GM12878 (cell line): Measurements from ENCODE around the gene SF1. TPM values are rescaled to one million over a fixed set of nuclear protein-coding genes. Genes with fewer than 3 reads are reported as not detected.

Experiments used
- BHLHE40 ChIP-seq, 2 experiments: fragments of 450-650 bp in 1 of 2; IDR thresholded peaks; 2 replicates each; pipeline ENCODE4 v1.6.1; 2011 to 2017; ENCODE audit warnings: low read depth in 2 of 2, borderline replicate concordance in 1 of 2, improper control_type of control experiment in 1 of 2, low read length in 1 of 2, mild to moderate bottlenecking in 1 of 2
- DPF2 ChIP-seq: fragments of 450-650 bp; IDR thresholded peaks from 2 replicates; pipeline ENCODE4 v1.6.1; 2017; ENCODE audit warnings: mild to moderate bottlenecking
- ESRRA ChIP-seq: IDR thresholded peaks from 2 replicates; pipeline ENCODE4 v1.6.1; 2012; ENCODE audit warnings: mild to moderate bottlenecking, low read length, improper control_type of control experiment
- FOS ChIP-seq: IDR thresholded peaks from 3 replicates; pipeline ENCODE4 v1.6.1; 2011; ENCODE audit warnings: borderline replicate concordance; ENCODE audit not compliant: insufficient read length; ENCODE audit errors: extremely low read depth
- LARP7 ChIP-seq: fragments of 450-650 bp; IDR thresholded peaks from 2 replicates; pipeline ENCODE4 v1.6.1; 2017; ENCODE audit warnings: mild to moderate bottlenecking
- NR2C1 ChIP-seq: fragments of 450-650 bp; IDR thresholded peaks from 2 replicates; pipeline ENCODE4 v1.6.1; 2017; ENCODE audit warnings: antibody characterized with exemption, mild to moderate bottlenecking, moderate library complexity
- POLR2A ChIP-seq: IDR thresholded peaks from 2 replicates; pipeline ENCODE4 v1.6.1; 2011; ENCODE audit warnings: low read depth, mild to moderate bottlenecking, low read length
- POLR2AphosphoS2 ChIP-seq: IDR thresholded peaks from 2 replicates; pipeline ENCODE4 v1.6.1; 2011; ENCODE audit warnings: low read depth, mild to moderate bottlenecking, low read length, improper control_type of control experiment, moderate library complexity
- RAD51 ChIP-seq: fragments of 450-650 bp; IDR thresholded peaks from 2 replicates; pipeline ENCODE4 v1.6.1; 2016; ENCODE audit warnings: moderate library complexity, mild to moderate bottlenecking, inconsistent platforms
- RB1 ChIP-seq: fragments of 450-650 bp; formaldehyde crosslinking; IDR thresholded peaks from 2 replicates; pipeline ENCODE4 v1.6.1; 2017; ENCODE audit warnings: mild to moderate bottlenecking, borderline replicate concordance
- SMC3 ChIP-seq: IDR thresholded peaks from 2 replicates; pipeline ENCODE4 v1.6.1; 2011; ENCODE audit warnings: low read length, improper control_type of control experiment, borderline replicate concordance
- SP1 ChIP-seq: IDR thresholded peaks from one replicate; pipeline ENCODE4 v1.6.1; 2011; ENCODE audit warnings: low read depth, low read length
- TAF1 ChIP-seq: IDR thresholded peaks from 2 replicates; pipeline ENCODE4 v1.6.1; 2011; ENCODE audit warnings: mild to moderate bottlenecking, low read depth, low read length, borderline replicate concordance
- YBX1 ChIP-seq: fragments of 450-650 bp; IDR thresholded peaks from 2 replicates; pipeline ENCODE4 v1.6.1; 2016; ENCODE audit warnings: antibody characterized with exemption
- ZNF217 ChIP-seq: fragments of 450-650 bp; IDR thresholded peaks from 2 replicates; pipeline ENCODE4 v1.6.1; 2017; ENCODE audit warnings: antibody characterized with exemption, mild to moderate bottlenecking
- polyA plus RNA-seq, 11 experiments: library from polyadenylated mRNA; depleted of rRNA in 4 of 11; unstranded in 6 of 11; stranded (reverse) in 5 of 11; fragments of >200 nt; fragmentation: Nextera tagmentation in 4 of 11; fragmentation: Illumina TruSeq in 1 of 11; extraction: Ambion mirVana in 4 of 11; extraction: Trizol in 1 of 11; gene quantifications; 1 replicate in 1 of 11; 2 replicates in 10 of 11; pipeline versions ENCODE4 v1.2.1 to v1.2.3, GENCODE V29; 2011 to 2016; ENCODE audit warnings: inconsistent platforms in 2 of 11, missing spikeins in 2 of 11, low read depth in 1 of 11
- total RNA-seq, 4 experiments: library from RNA; depleted of rRNA in 3 of 4; stranded (reverse); fragments of >200 nt in 3 of 4; fragmentation: Illumina TruSeq in 1 of 4; extraction: Trizol in 1 of 4; gene quantifications; 2 replicates each; pipeline versions ENCODE4 v1.2.1 to v1.2.3, GENCODE V29; 2013 to 2021
- TF ChIP-seq, protein P1 (sequence below): fragments of 450-650 bp; IDR thresholded peaks from 2 replicates; pipeline ENCODE4 v1.6.1; 2017; ENCODE audit warnings: mild to moderate bottlenecking, moderate library complexity
- TF ChIP-seq, protein P2 (sequence below): IDR thresholded peaks from 2 replicates; pipeline ENCODE4 v1.6.1; 2012; ENCODE audit warnings: low read length, inconsistent platforms
- TF ChIP-seq, protein P3 (sequence below): fragments of 450-650 bp; IDR thresholded peaks from 2 replicates; pipeline ENCODE4 v1.6.1; 2016; ENCODE audit warnings: mild to moderate bottlenecking
- TF ChIP-seq, protein P4 (sequence below): fragments of 450-650 bp; IDR thresholded peaks from 2 replicates; pipeline ENCODE4 v1.6.1; 2017; ENCODE audit warnings: low read depth, mild to moderate bottlenecking, moderate library complexity
- TF ChIP-seq, protein P5 (sequence below): IDR thresholded peaks from 2 replicates; pipeline ENCODE4 v1.6.1; 2012; ENCODE audit warnings: low read depth, low read length, improper control_type of control experiment
- TF ChIP-seq, protein P6 (sequence below): IDR thresholded peaks from 2 replicates; pipeline ENCODE4 v1.6.1; 2011; ENCODE audit warnings: low read depth, mild to moderate bottlenecking, low read length, moderate library complexity, borderline replicate concordance; ENCODE audit errors: extremely low read depth

SF1 gene
- total and polyA plus RNA-seq, 10 of the 15 experiments (the other 5 are each of a cell fraction or from before 2014, with no cell fraction given) = 13.6 to 337 (median 103) TPM

DNA sequence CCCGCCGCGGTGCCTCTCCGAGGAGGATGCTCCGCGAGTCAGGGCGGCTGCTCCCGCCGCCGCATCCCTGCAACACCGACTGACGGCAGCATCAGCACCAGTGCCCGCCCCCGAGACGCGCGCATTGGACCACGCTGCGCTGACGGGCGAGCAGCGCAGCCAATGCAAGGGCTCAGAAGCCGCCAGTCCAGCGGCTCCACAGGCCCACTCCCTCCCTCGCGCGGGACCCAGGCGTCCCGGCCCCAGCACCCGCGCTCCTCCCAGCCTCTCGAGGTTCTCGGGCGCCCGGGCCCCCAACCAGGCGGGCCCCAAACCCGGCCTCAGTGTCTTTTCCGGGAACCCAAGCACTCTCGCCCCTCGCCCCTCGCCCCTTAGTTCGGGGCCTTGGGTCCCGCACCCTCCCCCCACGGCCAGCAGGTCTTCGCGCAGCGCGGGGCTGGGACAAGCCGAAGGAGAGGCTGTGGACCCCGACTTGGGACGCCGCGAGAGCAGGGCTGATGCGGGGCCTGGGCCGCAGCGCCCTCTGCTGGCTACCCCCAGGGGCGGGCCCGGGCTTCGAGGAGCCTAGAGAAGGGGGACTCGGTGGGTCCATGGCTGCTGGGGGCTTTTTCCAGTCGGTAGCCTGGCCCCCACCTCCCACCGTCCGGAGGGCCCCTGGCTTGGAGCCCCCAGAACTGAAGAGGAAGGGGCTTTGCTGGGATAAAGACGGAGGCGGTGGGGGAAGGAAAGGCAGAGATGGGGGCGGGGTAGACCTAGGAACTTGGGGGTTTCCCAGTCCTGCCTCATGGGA, 55.0 kb downstream of the SF1 start, which contains the start of gene NRXN2 (continued):
- TF ChIP-seq, protein P1, sequence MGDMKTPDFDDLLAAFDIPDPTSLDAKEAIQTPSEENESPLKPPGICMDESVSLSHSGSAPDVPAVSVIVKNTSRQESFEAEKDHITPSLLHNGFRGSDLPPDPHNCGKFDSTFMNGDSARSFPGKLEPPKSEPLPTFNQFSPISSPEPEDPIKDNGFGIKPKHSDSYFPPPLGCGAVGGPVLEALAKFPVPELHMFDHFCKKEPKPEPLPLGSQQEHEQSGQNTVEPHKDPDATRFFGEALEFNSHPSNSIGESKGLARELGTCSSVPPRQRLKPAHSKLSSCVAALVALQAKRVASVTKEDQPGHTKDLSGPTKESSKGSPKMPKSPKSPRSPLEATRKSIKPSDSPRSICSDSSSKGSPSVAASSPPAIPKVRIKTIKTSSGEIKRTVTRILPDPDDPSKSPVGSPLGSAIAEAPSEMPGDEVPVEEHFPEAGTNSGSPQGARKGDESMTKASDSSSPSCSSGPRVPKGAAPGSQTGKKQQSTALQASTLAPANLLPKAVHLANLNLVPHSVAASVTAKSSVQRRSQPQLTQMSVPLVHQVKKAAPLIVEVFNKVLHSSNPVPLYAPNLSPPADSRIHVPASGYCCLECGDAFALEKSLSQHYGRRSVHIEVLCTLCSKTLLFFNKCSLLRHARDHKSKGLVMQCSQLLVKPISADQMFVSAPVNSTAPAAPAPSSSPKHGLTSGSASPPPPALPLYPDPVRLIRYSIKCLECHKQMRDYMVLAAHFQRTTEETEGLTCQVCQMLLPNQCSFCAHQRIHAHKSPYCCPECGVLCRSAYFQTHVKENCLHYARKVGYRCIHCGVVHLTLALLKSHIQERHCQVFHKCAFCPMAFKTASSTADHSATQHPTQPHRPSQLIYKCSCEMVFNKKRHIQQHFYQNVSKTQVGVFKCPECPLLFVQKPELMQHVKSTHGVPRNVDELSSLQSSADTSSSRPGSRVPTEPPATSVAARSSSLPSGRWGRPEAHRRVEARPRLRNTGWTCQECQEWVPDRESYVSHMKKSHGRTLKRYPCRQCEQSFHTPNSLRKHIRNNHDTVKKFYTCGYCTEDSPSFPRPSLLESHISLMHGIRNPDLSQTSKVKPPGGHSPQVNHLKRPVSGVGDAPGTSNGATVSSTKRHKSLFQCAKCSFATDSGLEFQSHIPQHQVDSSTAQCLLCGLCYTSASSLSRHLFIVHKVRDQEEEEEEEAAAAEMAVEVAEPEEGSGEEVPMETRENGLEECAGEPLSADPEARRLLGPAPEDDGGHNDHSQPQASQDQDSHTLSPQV = no peak; the same call in 1 of the 2 replicates
- TF ChIP-seq, protein P2, sequence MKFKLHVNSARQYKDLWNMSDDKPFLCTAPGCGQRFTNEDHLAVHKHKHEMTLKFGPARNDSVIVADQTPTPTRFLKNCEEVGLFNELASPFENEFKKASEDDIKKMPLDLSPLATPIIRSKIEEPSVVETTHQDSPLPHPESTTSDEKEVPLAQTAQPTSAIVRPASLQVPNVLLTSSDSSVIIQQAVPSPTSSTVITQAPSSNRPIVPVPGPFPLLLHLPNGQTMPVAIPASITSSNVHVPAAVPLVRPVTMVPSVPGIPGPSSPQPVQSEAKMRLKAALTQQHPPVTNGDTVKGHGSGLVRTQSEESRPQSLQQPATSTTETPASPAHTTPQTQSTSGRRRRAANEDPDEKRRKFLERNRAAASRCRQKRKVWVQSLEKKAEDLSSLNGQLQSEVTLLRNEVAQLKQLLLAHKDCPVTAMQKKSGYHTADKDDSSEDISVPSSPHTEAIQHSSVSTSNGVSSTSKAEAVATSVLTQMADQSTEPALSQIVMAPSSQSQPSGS = no peak
- TF ChIP-seq, protein P3, sequence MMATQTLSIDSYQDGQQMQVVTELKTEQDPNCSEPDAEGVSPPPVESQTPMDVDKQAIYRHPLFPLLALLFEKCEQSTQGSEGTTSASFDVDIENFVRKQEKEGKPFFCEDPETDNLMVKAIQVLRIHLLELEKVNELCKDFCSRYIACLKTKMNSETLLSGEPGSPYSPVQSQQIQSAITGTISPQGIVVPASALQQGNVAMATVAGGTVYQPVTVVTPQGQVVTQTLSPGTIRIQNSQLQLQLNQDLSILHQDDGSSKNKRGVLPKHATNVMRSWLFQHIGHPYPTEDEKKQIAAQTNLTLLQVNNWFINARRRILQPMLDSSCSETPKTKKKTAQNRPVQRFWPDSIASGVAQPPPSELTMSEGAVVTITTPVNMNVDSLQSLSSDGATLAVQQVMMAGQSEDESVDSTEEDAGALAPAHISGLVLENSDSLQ = peak; percentile 98
- TF ChIP-seq, protein P4, sequence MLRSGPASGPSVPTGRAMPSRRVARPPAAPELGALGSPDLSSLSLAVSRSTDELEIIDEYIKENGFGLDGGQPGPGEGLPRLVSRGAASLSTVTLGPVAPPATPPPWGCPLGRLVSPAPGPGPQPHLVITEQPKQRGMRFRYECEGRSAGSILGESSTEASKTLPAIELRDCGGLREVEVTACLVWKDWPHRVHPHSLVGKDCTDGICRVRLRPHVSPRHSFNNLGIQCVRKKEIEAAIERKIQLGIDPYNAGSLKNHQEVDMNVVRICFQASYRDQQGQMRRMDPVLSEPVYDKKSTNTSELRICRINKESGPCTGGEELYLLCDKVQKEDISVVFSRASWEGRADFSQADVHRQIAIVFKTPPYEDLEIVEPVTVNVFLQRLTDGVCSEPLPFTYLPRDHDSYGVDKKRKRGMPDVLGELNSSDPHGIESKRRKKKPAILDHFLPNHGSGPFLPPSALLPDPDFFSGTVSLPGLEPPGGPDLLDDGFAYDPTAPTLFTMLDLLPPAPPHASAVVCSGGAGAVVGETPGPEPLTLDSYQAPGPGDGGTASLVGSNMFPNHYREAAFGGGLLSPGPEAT = peak; percentile 76
- no peak for TF ChIP-seq POLR2AphosphoS2
- TF ChIP-seq TAF1 = 0 out of 2 replicates have a peak, but pooled peaks have one; percentile 5
- TF ChIP-seq ZNF217 = peak; percentile 42; the same call in 1 of the 2 replicates
- TF ChIP-seq POLR2A = peak; percentile 35
- 0 out of 2 replicates have a peak, but pooled peaks have one; percentile 72 for TF ChIP-seq RB1
- no peak for TF ChIP-seq RAD51
- TF ChIP-seq YBX1 = no peak
- TF ChIP-seq ESRRA = no peak
- TF ChIP-seq BHLHE40 (IDR thresholded peaks at IDR 0.05; ENCODE audit: borderline replicate concordance in 1 of 2, low read depth in 2 of 2, low read length in 1 of 2) = no peak
- TF ChIP-seq, protein P5, sequence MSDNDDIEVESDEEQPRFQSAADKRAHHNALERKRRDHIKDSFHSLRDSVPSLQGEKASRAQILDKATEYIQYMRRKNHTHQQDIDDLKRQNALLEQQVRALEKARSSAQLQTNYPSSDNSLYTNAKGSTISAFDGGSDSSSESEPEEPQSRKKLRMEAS = no peak
- peak; percentile 59; the same call in 1 of the 2 replicates for TF ChIP-seq LARP7
- TF ChIP-seq DPF2 = peak; percentile 87
- TF ChIP-seq, protein P6, sequence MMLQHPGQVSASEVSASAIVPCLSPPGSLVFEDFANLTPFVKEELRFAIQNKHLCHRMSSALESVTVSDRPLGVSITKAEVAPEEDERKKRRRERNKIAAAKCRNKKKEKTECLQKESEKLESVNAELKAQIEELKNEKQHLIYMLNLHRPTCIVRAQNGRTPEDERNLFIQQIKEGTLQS = no peak
- peak; percentile 42 for TF ChIP-seq FOS
- no peak for TF ChIP-seq NR2C1
- peak; percentile 93 for TF ChIP-seq SP1
- TF ChIP-seq SMC3 = peak; percentile 61
